H1 (cell line): ENCODE results near the gene TMEM52B. TPM values are rescaled to one million over a fixed set of nuclear protein-coding genes. Genes with fewer than 3 reads are reported as not detected.

Experiments
- CTCF ChIA-PET: fragments of 300-600 bp; sonication (Branson Sonifier 250); formaldehyde crosslinking; loops from one replicate; lab custom pipeline; 2021; ENCODE audit not compliant: partially characterized antibody; lab: Charles Lee
- POLR2A ChIA-PET: fragments of 300-600 bp; sonication (Branson Sonifier 250); formaldehyde crosslinking; loops from one replicate; lab custom pipeline; 2021; ENCODE audit warnings: inconsistent platforms; ENCODE audit not compliant: partially characterized antibody; lab: Charles Lee
- DNase-seq, 2 experiments: peaks; one replicate each; pipeline versions ENCODE4 v3.0.0 to v3.0.0-alpha.2; 2010 to 2022; ENCODE audit warnings: low spot score in 2 of 2, low read depth in 1 of 2, mixed read lengths in 1 of 2
- FAIRE-seq: peaks from 2 replicates; lab custom pipeline; 2011; peaks lifted over from hg19 to GRCh38; lab: Jason Lieb, UNC
- H2AFZ ChIP-seq: 2 replicates; pipeline ENCODE4 v1.8.1; 2012; ENCODE audit warnings: low read length, inconsistent platforms
- H2AK5ac ChIP-seq: 2 replicates; pipeline ENCODE4 v1.6.1; 2013; ENCODE audit warnings: low read depth, low read length
- H2BK120ac ChIP-seq: replicated peaks from 2 replicates; pipeline ENCODE3; 2013; ENCODE audit warnings: low read depth, low read length, inconsistent platforms
- H2BK12ac ChIP-seq: 2 replicates; pipeline ENCODE4 v1.6.1; 2013; ENCODE audit warnings: low read depth, low read length
- H2BK15ac ChIP-seq: 2 replicates; pipeline ENCODE4 v1.6.1; 2013; ENCODE audit warnings: low read length
- H2BK20ac ChIP-seq: 2 replicates; pipeline ENCODE4 v1.6.1; 2013; ENCODE audit warnings: low read length
- H2BK5ac ChIP-seq: 2 replicates; pipeline ENCODE4 v1.6.1; 2013; ENCODE audit warnings: low read depth, low read length
- H3K14ac ChIP-seq: 2 replicates; pipeline ENCODE4 v1.6.1; 2013; ENCODE audit warnings: inconsistent platforms; ENCODE audit not compliant: insufficient read length
- H3K18ac ChIP-seq: 2 replicates; pipeline ENCODE4 v1.6.1; 2013; ENCODE audit warnings: low read length; ENCODE audit errors: extremely low read depth
- H3K23ac ChIP-seq: 2 replicates; pipeline ENCODE4 v1.6.1; 2013; ENCODE audit warnings: inconsistent platforms; ENCODE audit not compliant: insufficient read length
- H3K23me2 ChIP-seq: 2 replicates; pipeline ENCODE4 v1.6.1; 2013; ENCODE audit warnings: low read depth, low read length
- H3K27ac ChIP-seq: 2 replicates; pipeline ENCODE4 v1.6.1; 2011; ENCODE audit warnings: low read depth, low read length, inconsistent platforms
- H3K27me3 ChIP-seq, 4 experiments: replicated peaks in 1 of 4; 1 replicate in 1 of 4; 2 replicates in 3 of 4; pipeline versions ENCODE4 v1.6.1 to v1.8.1; 2011 to 2013; ENCODE audit warnings: low read length in 3 of 4, mild to moderate bottlenecking in 3 of 4, inconsistent platforms in 2 of 4, mixed read lengths in 2 of 4, moderate library complexity in 1 of 4; ENCODE audit not compliant: control insufficient read depth in 3 of 4, insufficient read depth in 3 of 4; ENCODE audit errors: extremely low read depth in 1 of 4
- H3K36me3 ChIP-seq, 4 experiments: 2 replicates each; pipeline versions ENCODE4 v1.6.1 to v1.8.1; 2011 to 2013; ENCODE audit warnings: mild to moderate bottlenecking in 4 of 4, low read length in 3 of 4, moderate library complexity in 2 of 4, control low read depth in 1 of 4, inconsistent platforms in 1 of 4; ENCODE audit not compliant: insufficient read depth in 4 of 4, control insufficient read depth in 2 of 4
- H3K4ac ChIP-seq: replicated peaks from 2 replicates; pipeline ENCODE3; 2013; ENCODE audit warnings: low read length, low read depth, mixed read lengths, inconsistent platforms; ENCODE audit not compliant: insufficient read length
- H3K4me1 ChIP-seq, 4 experiments: replicated peaks in 1 of 4; 1 replicate in 1 of 4; 2 replicates in 3 of 4; pipeline versions ENCODE4 v1.6.1 to v1.8.1; 2011 to 2013; ENCODE audit warnings: low read length in 3 of 4, inconsistent platforms in 2 of 4, mixed read lengths in 1 of 4; ENCODE audit not compliant: insufficient read depth in 4 of 4, control insufficient read depth in 3 of 4
- H3K4me2 ChIP-seq, 2 experiments: 2 replicates each; pipeline versions ENCODE4 v1.6.1 to v1.8.1; 2011 to 2013; ENCODE audit warnings: low read depth in 2 of 2, low read length in 2 of 2, control low read depth in 1 of 2, inconsistent platforms in 1 of 2, mild to moderate bottlenecking in 1 of 2; ENCODE audit not compliant: insufficient read depth in 1 of 2
- H3K4me3 ChIP-seq, 4 experiments: fragments of 200-600, 300-600 bp in 1 of 4; sonication (generic), shearing (Covaris generic), sonication (Bioruptor Twin) in 1 of 4; 2 replicates each; pipeline versions ENCODE4 v1.5.1 to v1.8.1; 2011 to 2016; ENCODE audit warnings: low read length in 4 of 4, low read depth in 3 of 4, control low read depth in 2 of 4, inconsistent platforms in 2 of 4, mild to moderate bottlenecking in 2 of 4, mixed read lengths in 1 of 4, moderate library complexity in 1 of 4; ENCODE audit not compliant: insufficient read depth in 2 of 4; ENCODE audit errors: extremely low read depth in 1 of 4
- H3K56ac ChIP-seq: replicated peaks from 2 replicates; pipeline ENCODE3; 2013; ENCODE audit warnings: low read depth, mild to moderate bottlenecking, mixed read lengths, low read length, inconsistent platforms; ENCODE audit not compliant: insufficient read length
- H3K79me1 ChIP-seq: 2 replicates; pipeline ENCODE4 v1.6.1; 2013; ENCODE audit warnings: low read depth, low read length, control low read depth
- H3K79me2 ChIP-seq, 2 experiments: 2 replicates each; pipeline versions ENCODE4 v1.6.1 to v1.8.1; 2012 to 2013; ENCODE audit warnings: low read length in 2 of 2, mild to moderate bottlenecking in 2 of 2, inconsistent platforms in 1 of 2; ENCODE audit not compliant: insufficient read depth in 2 of 2, control insufficient read depth in 1 of 2
- H3K9ac ChIP-seq, 4 experiments: replicated peaks in 1 of 4; 1 replicate in 1 of 4; 2 replicates in 3 of 4; pipeline versions ENCODE4 v1.6.1 to v1.8.1; 2011 to 2013; ENCODE audit warnings: low read depth in 3 of 4, low read length in 3 of 4, control low read depth in 2 of 4, mild to moderate bottlenecking in 2 of 4, moderate library complexity in 2 of 4, inconsistent platforms in 1 of 4; ENCODE audit errors: extremely low read depth in 1 of 4
- H3K9me3 ChIP-seq, 2 experiments: 2 replicates each; pipeline versions ENCODE4 v1.6.1 to v1.8.1; 2012 to 2013; ENCODE audit warnings: mild to moderate bottlenecking in 2 of 2, moderate library complexity in 2 of 2, control low read depth in 1 of 2, inconsistent platforms in 1 of 2, low read depth in 1 of 2, low read length in 1 of 2, mixed read lengths in 1 of 2; ENCODE audit not compliant: insufficient read depth in 2 of 2
- H4K20me1 ChIP-seq, 2 experiments: replicated peaks in 1 of 2; 2 replicates each; pipeline versions ENCODE3 to v1.8.1; 2011 to 2013; ENCODE audit warnings: inconsistent platforms in 2 of 2, low read length in 2 of 2, mild to moderate bottlenecking in 1 of 2; ENCODE audit not compliant: insufficient read depth in 2 of 2, control insufficient read depth in 1 of 2
- H4K5ac ChIP-seq: 2 replicates; pipeline ENCODE4 v1.6.1; 2013; ENCODE audit warnings: low read length, low read depth, mixed read lengths, inconsistent platforms; ENCODE audit not compliant: insufficient read length
- H4K8ac ChIP-seq: 2 replicates; pipeline ENCODE4 v1.8.0; 2013; ENCODE audit warnings: mild to moderate bottlenecking, moderate library complexity, low read length, inconsistent platforms; ENCODE audit not compliant: insufficient read depth; ENCODE audit errors: extremely low read depth
- H4K91ac ChIP-seq: replicated peaks from 2 replicates; pipeline ENCODE3; 2013; ENCODE audit warnings: low read length, mixed read lengths, inconsistent platforms; ENCODE audit not compliant: insufficient read length
- BRCA1 ChIP-seq: IDR thresholded peaks from 2 replicates; pipeline ENCODE4 v1.6.1; 2012; ENCODE audit warnings: low read depth, low read length, improper control_type of control experiment
- CBX5 ChIP-seq: fragments of 300-800, 300-1000 bp; sonication (generic); IDR thresholded peaks from 2 replicates; pipeline ENCODE4 v1.7.1; 2016; ENCODE audit warnings: antibody characterized with exemption, low read length, low read depth
- EP300 ChIP-seq, 2 experiments: IDR thresholded peaks; 1 replicate in 1 of 2; 2 replicates in 1 of 2; pipeline ENCODE4 v1.6.1; 2011 to 2012; ENCODE audit warnings: low read depth in 2 of 2, low read length in 2 of 2, mild to moderate bottlenecking in 2 of 2, borderline replicate concordance in 1 of 2, inconsistent platforms in 1 of 2, moderate library complexity in 1 of 2
- KDM1A ChIP-seq: fragments of 200-600, 300-600 bp; sonication (generic); IDR thresholded peaks from 2 replicates; pipeline ENCODE4 v1.7.1; 2016; ENCODE audit warnings: mild to moderate bottlenecking, low read length, borderline replicate concordance
- KDM5A ChIP-seq: fragments of 200-600 bp; IDR thresholded peaks from 2 replicates; pipeline ENCODE4 v1.7.1; 2012; ENCODE audit warnings: mild to moderate bottlenecking, low read length, inconsistent platforms, mixed read lengths
- POU5F1 ChIP-seq: IDR thresholded peaks from 2 replicates; pipeline ENCODE4 v1.6.1; 2011; ENCODE audit warnings: low read depth, mild to moderate bottlenecking, low read length, moderate library complexity
- RAD21 ChIP-seq, 2 experiments: IDR thresholded peaks in 1 of 2; conservative IDR thresholded peaks in 1 of 2; 2 replicates each; pipeline ENCODE4 v1.6.1; 2011; ENCODE audit warnings: low read depth in 2 of 2, low read length in 2 of 2, improper control_type of control experiment in 1 of 2, inconsistent platforms in 1 of 2, mild to moderate bottlenecking in 1 of 2, moderate library complexity in 1 of 2
- RXRA ChIP-seq: IDR thresholded peaks from 2 replicates; pipeline ENCODE4 v1.6.1; 2011; ENCODE audit warnings: low read depth, mild to moderate bottlenecking, low read length, moderate library complexity; ENCODE audit not compliant: insufficient read depth
- WGBS, 2 experiments: shearing (Covaris generic) in 1 of 2; methylation state at CpG; one replicate each; pipeline versions ENCODE4 v1.1.6 to v1.1.7; 2013 to 2015; ENCODE audit warnings: low lambda C conversion rate in 2 of 2, mixed read lengths in 2 of 2, inconsistent platforms in 1 of 2, low coverage in 1 of 2, missing lambda C conversion rate in 1 of 2; ENCODE audit not compliant: insufficient replicate concordance in 2 of 2, insufficient coverage in 1 of 2, insufficient read length in 1 of 2; ENCODE audit errors: extremely low coverage in 1 of 2, missing lambda C conversion rate in 1 of 2; 5-methylcytosine and 5-hydroxymethylcytosine counted together
- polyA plus RNA-seq, 7 experiments: library from polyadenylated mRNA; depleted of rRNA in 3 of 7; stranded (reverse) in 5 of 7; unstranded in 2 of 7; fragments of >200 nt in 5 of 7; fragments of 200-250 nt in 2 of 7; gene quantifications; 1 replicate in 5 of 7; 2 replicates in 1 of 7; 4 replicates in 1 of 7; pipeline versions ENCODE4 v1.2.1 to v1.2.3, GENCODE V29; 2011 to 2013; ENCODE audit warnings: missing spikeins in 2 of 7, mixed read lengths in 2 of 7
- total RNA-seq: library from RNA; stranded (reverse); fragmentation: NEBNext Ultra II Directional; extraction: Animal tissue kit (Norgen Biotek cat#: 25700); gene quantifications from 2 replicates; pipeline ENCODE4 v1.2.1, GENCODE V29; 2021
- TF ChIP-seq, protein P1 (sequence below): IDR thresholded peaks from 2 replicates; pipeline ENCODE4 v1.6.1; 2012; ENCODE audit warnings: inconsistent platforms

TMEM52B gene
- total and polyA plus RNA-seq, 2 of the 8 experiments (the other 6 are each of a cell fraction or from before 2014, with no cell fraction given) = not detected

DNA sequence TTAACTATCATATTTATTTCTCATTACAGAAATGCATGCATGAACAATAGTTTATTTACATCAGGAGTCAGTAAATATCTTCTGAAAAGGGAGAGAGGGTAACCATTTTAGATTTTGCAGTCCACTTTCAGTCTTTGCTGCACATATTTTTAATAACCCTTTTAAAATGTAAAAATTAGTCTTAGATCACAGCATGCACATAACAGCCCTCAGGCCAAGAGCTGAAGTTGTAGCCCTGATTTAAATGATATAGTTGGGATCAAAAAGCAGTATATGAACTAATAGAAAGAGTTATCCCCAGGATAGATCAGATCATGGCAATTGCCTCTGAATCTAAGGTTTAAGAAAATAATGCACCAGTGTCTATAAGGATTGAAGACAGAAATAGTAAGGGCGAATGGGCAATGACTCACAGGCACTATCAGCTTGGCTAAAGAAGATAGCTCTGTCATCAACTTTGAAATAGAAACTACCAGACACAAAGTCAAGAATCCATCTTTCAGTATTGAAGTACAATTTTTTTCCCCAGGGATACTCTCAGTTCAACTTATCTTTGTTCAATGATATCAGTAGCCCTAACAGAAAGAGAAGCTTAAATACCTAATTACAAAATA, 35.7 kb upstream of the TMEM52B start:
- no peak overlapping the region for H2BK5ac ChIP-seq
- H2BK15ac ChIP-seq = no peak overlapping the region
- no peak overlapping the region for H2BK12ac ChIP-seq
- no peak overlapping the region for H3K14ac ChIP-seq
- H3K4me2 ChIP-seq = no peak overlapping the region
- no peaks in the 10 kb centered on the region for H3K23me2 ChIP-seq
- FAIRE-seq = no peak
- no peaks in the 10 kb centered on the region for H3K27me3 ChIP-seq
- POLR2A ChIA-PET = interaction anchor here (0.5 to 0.9 kb wide), 2 partner anchors 10 to 262 kb away, joined by 3 read pairs; partner anchors contain the start of gene KLRF2
- H3K9me3 ChIP-seq = peaks cover 0 to 3% of the 10 kb centered on the region in 2 experiments; a peak in 1 of 4 replicates
- no peaks in the 10 kb centered on the region for H3K79me1 ChIP-seq
- no peak overlapping the region for H3K56ac ChIP-seq
- CTCF ChIA-PET = interaction anchor here (0.7 to 2.0 kb wide), 6 partner anchors 10 to 393 kb away, joined by 3 to 13 read pairs (median 4); no protein-coding TSS in a partner anchor
- no peaks in the 10 kb centered on the region for H3K36me3 ChIP-seq
- no peaks in the 10 kb centered on the region for H3K79me2 ChIP-seq
- H2BK120ac ChIP-seq = no peak overlapping the region
- no peaks in the 10 kb centered on the region for H3K4me1 ChIP-seq
- H2BK20ac ChIP-seq = no peak overlapping the region
- no peak overlapping the region for H3K4me3 ChIP-seq
- no peak overlapping the region for H3K4ac ChIP-seq
- no peak overlapping the region for H4K91ac ChIP-seq
- no peak overlapping the region for H2AFZ ChIP-seq
- H4K5ac ChIP-seq = no peak overlapping the region
- no peaks in the 10 kb centered on the region for H4K20me1 ChIP-seq
- H2AK5ac ChIP-seq = no peak overlapping the region
- no peak overlapping the region for H3K27ac ChIP-seq
- no peak overlapping the region for H3K23ac ChIP-seq
- H3K9ac ChIP-seq = no peak overlapping the region
- no peak overlapping the region for H3K18ac ChIP-seq
- no peak overlapping the region for H4K8ac ChIP-seq
- 0% methylated on average over 1 of the region's 1 CpG; no CpG with 5 or more reads in 1 of the 2 experiments for WGBS, 2 experiments
- no peak for DNase-seq
- TF ChIP-seq BRCA1 (no peak), KDM1A (no peak), RXRA (no peak), EP300 (IDR thresholded peaks at IDR 0.05; ENCODE audit: borderline replicate concordance in 1 of 2, low read depth in 2 of 2, low read length in 2 of 2) (no peak), RAD21 (IDR thresholded peaks at IDR 0.05 in 1 of 2, conservative IDR thresholded peaks at IDR 0.05 in 1 of 2; ENCODE audit: low read depth in 2 of 2, low read length in 2 of 2) (no peak), POU5F1 (no peak), KDM5A (no peak), CBX5 (no peak)
- TF ChIP-seq, protein P1, sequence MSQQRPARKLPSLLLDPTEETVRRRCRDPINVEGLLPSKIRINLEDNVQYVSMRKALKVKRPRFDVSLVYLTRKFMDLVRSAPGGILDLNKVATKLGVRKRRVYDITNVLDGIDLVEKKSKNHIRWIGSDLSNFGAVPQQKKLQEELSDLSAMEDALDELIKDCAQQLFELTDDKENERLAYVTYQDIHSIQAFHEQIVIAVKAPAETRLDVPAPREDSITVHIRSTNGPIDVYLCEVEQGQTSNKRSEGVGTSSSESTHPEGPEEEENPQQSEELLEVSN = no peak
